ENCODE results near the gene PIAS2.
A peak's percentile ranks its signal among the peaks of the same experiment; 100 is the strongest.
"Not testable (repeated sequence)": the region's sequence is repeated elsewhere in the genome, so short reads cannot be mapped to it uniquely, and the experiment has no call there.

Gene PIAS2

GRCh38 chr18:46917108-46917802 lies at the start of gene PIAS2, which contains the start of gene KATNAL2:
TSS of gene PIAS2 (minus strand) at chr18:46917507. CDS start at chr18:46917345, 162 bp downstream.
TSS of gene KATNAL2 (plus strand) at chr18:46917602. CDS start at chr18:46946873, 29,271 bp downstream.
- peak; percentile 36 to 62 (median 43) for DNase-seq (ENCODE audit: low read depth in 2 of 3, low spot score in 2 of 3)

DNA sequence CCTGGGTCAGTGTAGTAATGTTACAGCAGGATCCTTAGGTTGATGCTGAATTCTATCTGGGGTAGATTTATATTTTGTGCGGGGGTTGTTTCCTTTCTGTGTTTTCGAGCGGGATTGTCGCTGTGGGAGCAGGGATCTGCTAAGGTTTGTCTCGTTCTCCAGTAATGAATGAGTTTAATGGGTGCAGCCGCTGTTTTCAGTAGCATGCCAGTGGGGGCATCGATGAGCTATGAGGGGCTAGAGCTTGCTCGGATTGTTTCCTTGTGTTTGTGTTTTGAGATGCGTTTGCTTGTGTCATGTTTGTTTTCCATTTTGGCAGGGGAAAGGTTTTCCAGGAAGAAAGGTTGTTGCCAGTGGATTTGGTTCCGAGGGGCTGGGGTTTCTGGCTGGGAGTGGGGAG lies 49.0 kb upstream of the PIAS2 start:
- DNase-seq (ENCODE audit: low read depth in 2 of 3, low spot score in 2 of 3), result not testable (repeated sequence)

DNA sequence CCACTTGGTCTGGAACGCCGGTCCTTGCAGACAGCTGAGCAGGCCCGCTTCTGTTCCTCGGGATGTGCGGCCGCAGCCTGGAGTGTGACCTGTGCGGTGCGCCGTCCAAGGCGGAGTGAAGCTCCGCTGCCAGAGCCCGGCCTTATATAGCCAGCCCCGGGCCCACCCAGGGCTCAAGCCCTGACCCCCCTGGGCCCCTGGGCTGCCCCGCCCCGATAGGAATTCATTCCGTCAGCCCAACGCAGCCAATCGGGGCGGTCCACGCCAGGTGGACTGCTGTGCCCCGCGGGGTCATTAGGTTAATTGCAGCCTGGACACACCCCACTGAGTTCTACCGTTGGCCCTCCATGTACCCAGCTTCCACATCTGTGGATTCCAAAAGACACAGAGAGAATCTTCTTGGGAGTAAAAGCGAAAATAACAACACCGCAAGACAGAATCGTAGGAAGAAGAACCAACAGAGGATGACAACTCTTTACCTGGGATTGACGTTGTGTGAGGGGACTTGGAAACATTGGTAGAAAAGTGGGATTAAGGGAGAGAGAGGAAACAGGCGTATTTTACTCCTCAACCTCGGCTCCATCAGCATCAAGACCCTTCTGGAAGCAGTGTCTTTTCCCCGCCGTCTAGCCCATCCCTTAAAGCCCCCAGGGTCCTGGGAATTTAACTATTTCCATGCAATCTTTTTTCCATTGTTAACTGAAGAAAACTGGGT lies 47.4 kb upstream of the PIAS2 start:
- not testable (repeated sequence) for DNase-seq (ENCODE audit: low read depth in 2 of 3, low spot score in 2 of 3)

- not testable (repeated sequence) for DNase-seq (ENCODE audit: low read depth in 2 of 3, low spot score in 2 of 3)
Measured at GRCh38 chr18:46963656-46964578, 46.6 kb upstream of the PIAS2 start.

- no peak for DNase-seq (ENCODE audit: low read depth in 2 of 3, low spot score in 2 of 3)
Measured at GRCh38 chr18:46958209-46958608, 40.9 kb upstream of the PIAS2 start.

GRCh38 chr18:46953195-46953594 lies 35.9 kb upstream of the PIAS2 start:
- no peak for DNase-seq (ENCODE audit: low read depth in 2 of 3, low spot score in 2 of 3)

GRCh38 chr18:46950064-46950656 lies 32.9 kb upstream of the PIAS2 start:
- no peak for DNase-seq (ENCODE audit: low read depth in 2 of 3, low spot score in 2 of 3)

GRCh38 chr18:46946656-46947282 lies 29.5 kb upstream of the PIAS2 start:
- DNase-seq (ENCODE audit: low read depth in 2 of 3, low spot score in 2 of 3), result peak; percentile 12 to 33 (median 32)

DNA sequence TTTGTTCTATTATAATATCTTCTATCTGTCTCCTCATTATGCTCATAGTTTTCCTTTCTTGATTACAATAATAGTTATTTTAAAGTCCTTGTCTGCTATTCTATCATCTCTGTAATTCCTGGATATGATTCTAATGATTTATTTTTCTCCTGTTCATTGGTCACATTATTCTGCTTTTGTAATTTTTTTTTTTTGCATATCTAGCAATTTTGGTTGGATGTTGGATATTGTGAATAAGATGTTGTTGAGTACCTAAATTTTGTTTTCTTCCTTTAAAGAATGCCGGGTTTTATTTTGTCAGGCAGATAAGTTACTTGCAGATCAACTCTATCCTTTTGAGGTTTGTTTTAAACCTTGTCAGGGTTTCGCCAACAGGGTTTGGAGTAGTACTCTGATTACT lies 25.3 kb upstream of the PIAS2 start:
- no peak for DNase-seq (ENCODE audit: low read depth in 2 of 3, low spot score in 2 of 3)

DNA sequence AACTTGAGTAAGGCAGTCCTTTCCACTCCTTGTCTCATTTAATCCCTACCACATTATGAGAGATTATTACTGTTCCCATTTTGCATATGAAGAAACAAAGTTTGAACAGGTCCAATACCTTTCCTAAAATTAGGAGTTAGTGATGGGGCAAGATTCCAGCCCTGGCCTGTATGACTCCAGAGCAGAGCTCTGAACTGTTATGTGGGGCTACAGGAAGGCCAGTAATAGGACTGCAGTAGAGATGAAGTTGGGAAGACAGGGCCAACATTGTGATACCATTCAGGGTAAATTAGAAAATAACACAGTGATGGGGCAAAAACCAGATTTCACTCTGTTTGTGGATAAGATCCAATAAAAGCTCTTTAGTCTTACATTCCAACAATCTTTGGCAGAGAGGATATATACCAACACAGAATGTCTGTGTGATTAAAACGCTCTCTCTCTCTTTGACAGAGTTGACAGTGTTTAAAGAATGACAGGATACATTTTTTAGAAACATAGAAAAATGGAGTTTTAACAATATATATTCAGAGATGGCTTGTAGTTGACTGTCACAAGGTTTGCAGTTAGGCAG lies 22.8 kb upstream of the PIAS2 start:
- DNase-seq (ENCODE audit: low read depth in 2 of 3, low spot score in 2 of 3), result no peak

- no peak for DNase-seq (ENCODE audit: low read depth in 2 of 3, low spot score in 2 of 3)
Measured at GRCh38 chr18:46939337-46939963, 22.1 kb upstream of the PIAS2 start.

DNA sequence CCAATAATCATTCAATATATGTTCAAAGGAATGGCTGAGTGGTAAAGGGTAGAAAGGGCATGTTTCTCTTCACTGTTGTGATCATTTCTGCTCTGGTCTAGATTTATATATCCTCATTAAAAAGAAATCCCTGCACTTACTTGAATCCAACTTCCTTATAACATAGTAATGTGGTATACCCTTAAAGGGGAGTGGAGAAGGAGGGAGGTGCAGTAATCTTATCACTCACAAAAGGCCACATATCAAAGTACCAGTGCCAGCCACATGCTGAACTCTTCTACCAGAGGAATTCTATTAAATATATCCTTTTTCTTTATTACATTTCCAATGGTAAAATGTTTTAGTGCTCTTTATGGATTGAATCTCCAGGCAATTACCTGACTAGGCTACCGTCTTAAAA lies 3.3 kb upstream of the PIAS2 start:
- no peak for DNase-seq (ENCODE audit: low read depth in 2 of 3, low spot score in 2 of 3)

DNA sequence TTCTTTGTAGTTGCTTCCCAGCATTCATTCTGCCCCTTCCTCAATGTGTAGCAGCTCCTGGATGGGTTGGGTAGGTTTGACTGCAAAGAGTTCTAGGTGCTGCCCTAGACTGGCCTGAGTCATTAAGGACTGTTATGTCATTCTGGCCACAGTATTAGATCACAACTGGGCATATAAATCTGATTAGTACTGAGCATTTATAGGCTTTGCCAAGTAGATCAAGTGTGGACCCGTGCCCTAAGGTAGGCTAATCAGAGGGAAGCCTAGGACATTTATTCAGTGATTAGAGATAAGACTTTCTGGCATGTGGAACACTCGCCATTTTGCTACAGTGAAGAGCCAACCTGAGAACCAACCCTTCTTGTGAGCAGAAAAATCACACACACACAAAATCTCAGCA lies 2.8 kb upstream of the PIAS2 start:
- no peak for DNase-seq (ENCODE audit: low read depth in 2 of 3, low spot score in 2 of 3)

DNA sequence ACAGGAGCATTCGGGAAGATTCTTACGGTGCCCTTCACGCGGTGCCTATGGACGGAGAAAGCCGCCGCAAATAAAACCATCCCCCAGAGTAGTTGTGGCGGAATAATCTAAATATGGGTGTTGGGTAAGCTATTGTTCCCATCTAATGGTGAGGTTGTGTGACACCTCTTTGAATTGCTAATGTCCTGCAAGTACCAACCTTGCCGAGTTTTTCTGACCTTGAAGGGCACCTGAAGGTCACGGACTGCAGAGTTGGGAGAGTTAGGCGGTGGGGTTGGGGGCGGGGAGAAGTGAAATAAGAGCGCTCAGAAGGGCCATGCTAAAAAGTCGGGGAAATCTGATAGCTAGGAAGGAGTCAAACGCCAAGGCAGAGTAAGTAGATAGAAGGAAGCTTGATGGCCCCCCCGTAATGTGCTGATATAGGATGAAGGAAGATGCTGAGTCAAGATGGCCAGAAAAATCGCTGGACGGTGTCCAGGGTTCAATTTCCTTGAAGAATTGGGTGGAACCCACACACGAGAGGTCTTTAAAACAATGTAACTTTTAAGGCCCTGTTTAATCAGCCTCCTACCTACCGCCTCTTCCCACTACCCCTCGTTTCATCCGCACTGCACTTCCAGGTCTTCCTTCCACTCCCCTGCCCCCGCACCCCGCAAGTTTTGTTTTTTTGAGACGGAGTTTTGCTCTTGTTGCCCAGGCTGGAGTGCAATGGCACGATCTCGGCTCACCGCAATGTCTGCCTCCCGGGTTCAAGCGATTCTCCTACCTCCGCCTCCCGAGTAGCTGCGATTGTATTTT lies 695 bp upstream of the PIAS2 start:
- DNase-seq (ENCODE audit: low read depth in 2 of 3, low spot score in 2 of 3), result no peak

DNA sequence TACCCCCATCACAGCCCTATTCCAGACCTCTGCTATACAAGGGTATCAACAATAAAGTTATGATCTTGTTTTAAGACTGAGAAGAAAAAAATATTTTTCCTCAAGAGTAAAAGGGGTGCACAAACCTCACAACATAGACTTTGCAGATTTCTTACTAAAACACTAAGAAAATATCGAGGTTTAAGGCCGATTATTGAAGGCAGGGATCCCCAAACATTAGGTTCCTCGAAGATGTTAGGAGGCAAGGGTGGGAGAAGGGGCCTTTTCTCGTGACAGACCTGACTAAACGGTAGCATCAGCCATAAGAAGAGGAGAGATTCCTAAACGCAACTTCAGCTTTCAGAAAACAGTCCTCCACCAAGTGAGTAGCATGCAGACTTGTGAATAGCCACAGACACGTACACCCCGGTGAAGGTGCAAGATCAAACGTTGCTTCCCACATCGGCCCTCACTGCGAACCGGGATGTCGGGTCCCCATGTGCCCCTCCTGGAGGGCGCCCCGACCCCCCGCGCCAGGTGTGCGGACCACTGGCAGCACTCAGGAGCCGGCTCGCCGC lies 678 bp downstream of the PIAS2 start:
- peak in 2 of 3 experiments; percentile 15 to 20 for DNase-seq (ENCODE audit: low read depth in 2 of 3, low spot score in 2 of 3)

DNA sequence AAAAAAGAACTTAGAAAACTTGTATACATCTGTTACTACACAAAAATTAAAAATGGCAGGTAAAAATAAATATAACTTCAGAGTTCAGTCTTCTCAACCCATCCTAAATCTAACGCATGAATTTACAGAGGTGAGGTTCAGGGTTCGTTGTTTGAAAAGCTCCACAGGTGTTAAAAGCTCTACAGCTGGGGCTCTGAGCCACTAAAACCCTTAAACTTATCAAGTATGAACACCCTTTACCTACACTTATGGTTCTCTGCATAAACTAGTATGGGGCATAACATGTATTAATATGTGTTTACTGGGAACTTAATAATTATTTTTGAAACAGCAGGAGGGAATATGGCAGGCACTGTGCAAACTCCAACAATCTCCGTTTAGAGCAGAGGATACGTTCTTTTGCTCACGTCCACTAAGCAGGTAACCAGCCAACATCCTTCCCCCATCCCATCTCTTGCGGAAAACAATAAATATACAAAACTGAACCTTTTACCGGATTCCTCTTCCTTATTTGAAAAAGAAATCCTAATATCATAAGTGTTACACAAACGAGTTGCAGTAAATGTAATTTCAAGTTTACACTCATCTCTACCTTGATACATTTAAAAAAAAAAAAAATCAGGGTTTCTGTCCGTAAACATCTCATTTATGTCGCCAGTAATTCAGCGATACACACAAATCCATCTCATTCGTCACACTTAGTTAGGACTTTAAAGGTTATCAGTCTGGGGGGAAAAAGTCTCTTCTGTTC lies 1.3 kb downstream of the PIAS2 start:
- DNase-seq (ENCODE audit: low read depth in 2 of 3, low spot score in 2 of 3), result no peak

DNA sequence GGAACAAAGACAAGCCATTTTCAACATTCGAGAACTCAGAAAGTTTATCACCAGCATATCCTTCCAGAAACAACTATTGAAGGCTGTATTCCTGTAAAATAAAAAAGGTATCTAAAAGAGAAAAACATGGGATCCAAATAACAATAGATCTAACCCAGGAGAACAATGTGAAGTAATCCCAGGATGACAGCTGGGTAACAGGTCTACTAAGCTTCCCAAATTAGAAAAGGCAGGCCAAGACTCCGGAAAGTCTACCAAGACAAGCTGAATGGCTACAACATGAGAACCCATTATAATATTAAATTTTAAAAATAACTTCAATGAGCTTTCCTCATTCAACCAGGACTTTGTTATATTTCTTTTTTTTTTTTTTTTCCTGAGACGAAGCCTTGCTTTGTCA lies 6.5 kb downstream of the PIAS2 start:
- no peak for DNase-seq (ENCODE audit: low read depth in 2 of 3, low spot score in 2 of 3)

GRCh38 chr18:46909497-46909896 lies 7.8 kb downstream of the PIAS2 start:
- no peak for DNase-seq (ENCODE audit: low read depth in 2 of 3, low spot score in 2 of 3)
